BJ (cell line): ENCODE measurements around the gene PTPRR. TPM values are rescaled to one million over a fixed set of nuclear protein-coding genes. Genes with fewer than 3 reads are reported as not detected.

Experiments used
- CTCF ChIA-PET: fragments of 350-600 bp; formaldehyde crosslinking; extraction: SDS; loops from one replicate; lab custom pipeline; 2021; ENCODE audit warnings: antibody characterized with exemption, inconsistent platforms; lab: Yijun Ruan, JAX
- POLR2A ChIA-PET: fragments of 300-600 bp; sonication (Branson Sonifier 250); formaldehyde crosslinking; extraction: SDS; loops from one replicate; lab custom pipeline; 2021; ENCODE audit warnings: antibody characterized with exemption; lab: Charles Lee
- DNase-seq: peaks from one replicate; pipeline ENCODE4 v3.0.0-alpha.2; 2011; ENCODE audit warnings: low read depth
- H3K27me3 ChIP-seq: 2 replicates; pipeline ENCODE4 v1.6.0; 2011; ENCODE audit warnings: low read length; ENCODE audit not compliant: control insufficient read depth, insufficient read depth
- H3K36me3 ChIP-seq: 2 replicates; pipeline ENCODE4 v1.5.1; 2011; ENCODE audit warnings: low read length; ENCODE audit not compliant: control insufficient read depth, insufficient read depth
- H3K4me3 ChIP-seq: 2 replicates; pipeline ENCODE4 v1.5.1; 2011; ENCODE audit warnings: low read depth, mild to moderate bottlenecking, control low read depth, low read length
- CTCF ChIP-seq: IDR thresholded peaks from 2 replicates; pipeline ENCODE4 v1.5.1; 2011; ENCODE audit warnings: low read depth, mild to moderate bottlenecking, control low read depth, inconsistent platforms, low read length, moderate library complexity; ENCODE audit not compliant: insufficient read depth
- polyA plus RNA-seq: library from polyadenylated mRNA; depleted of rRNA; stranded (reverse); fragments of >200 nt; gene quantifications from 2 replicates; pipeline ENCODE4 v1.2.3, GENCODE V29; 2011

The PTPRR gene
- polyA plus RNA-seq, 1 experiment = 0.40 TPM

- POLR2A ChIA-PET = no interaction called here
- Histone ChIP-seq H3K36me3 (no peaks in the 10 kb centered on the region), H3K27me3 (no peaks in the 10 kb centered on the region; the same call in 1 of the 2 replicates), H3K4me3 (no peak overlapping the region)
- no peak for TF ChIP-seq CTCF
- CTCF ChIA-PET = no interaction called here
- DNase-seq = no peak
These were observed 249.6 kb downstream of the PTPRR start for GRCh38 chr12:70670948-70671347.

- TF ChIP-seq CTCF = no peak
- H3K4me3 ChIP-seq = no peak overlapping the region
- POLR2A ChIA-PET = no interaction called here
- no peaks in the 10 kb centered on the region; the same call in 1 of the 2 replicates for H3K27me3 ChIP-seq
- CTCF ChIA-PET = no interaction called here
- no peak for DNase-seq
- no peaks in the 10 kb centered on the region for H3K36me3 ChIP-seq
These were observed 253.3 kb downstream of the PTPRR start for GRCh38 chr12:70667253-70667652.

- H3K4me3 ChIP-seq = no peak overlapping the region
- POLR2A ChIA-PET = no interaction called here
- no peaks in the 10 kb centered on the region; the same call in 1 of the 2 replicates for H3K27me3 ChIP-seq
- no peak for TF ChIP-seq CTCF
- no peak for DNase-seq
- no peaks in the 10 kb centered on the region for H3K36me3 ChIP-seq
- CTCF ChIA-PET = no interaction called here
These were observed 254.2 kb downstream of the PTPRR start for GRCh38 chr12:70666364-70666763.

- POLR2A ChIA-PET = no interaction called here
- TF ChIP-seq CTCF = no peak
- CTCF ChIA-PET = interaction anchor here (1.2 to 1.4 kb wide), 2 partner anchors 37 to 55 kb away, joined by 3 to 4 read pairs; no protein-coding TSS in a partner anchor
- no peaks in the 10 kb centered on the region; the same call in 1 of the 2 replicates for H3K27me3 ChIP-seq
- no peaks in the 10 kb centered on the region for H3K36me3 ChIP-seq
- no peak for DNase-seq
- no peak overlapping the region for H3K4me3 ChIP-seq
These were observed 256.1 kb downstream of the PTPRR start for GRCh38 chr12:70664465-70664881.

GRCh38 chr12:70663838-70664237, 256.7 kb downstream of the PTPRR start:
- no peak for TF ChIP-seq CTCF
- DNase-seq = no peak
- Histone ChIP-seq H3K27me3 (no peaks in the 10 kb centered on the region), H3K36me3 (no peaks in the 10 kb centered on the region), H3K4me3 (no peak overlapping the region)
- ChIA-PET CTCF (interaction anchor here (1.4 kb wide), 1 partner anchor 56 kb away, joined by 4 read pairs; no protein-coding TSS in a partner anchor), POLR2A (no interaction called here)
